COR-L47 (cell line): ENCODE results near the gene RBM42.

ENCODE experiments used
- DNase-seq: peaks from one replicate; lab custom pipeline; 2025; lab: John Stamatoyannopoulos, UW

The RBM42 gene

DNA sequence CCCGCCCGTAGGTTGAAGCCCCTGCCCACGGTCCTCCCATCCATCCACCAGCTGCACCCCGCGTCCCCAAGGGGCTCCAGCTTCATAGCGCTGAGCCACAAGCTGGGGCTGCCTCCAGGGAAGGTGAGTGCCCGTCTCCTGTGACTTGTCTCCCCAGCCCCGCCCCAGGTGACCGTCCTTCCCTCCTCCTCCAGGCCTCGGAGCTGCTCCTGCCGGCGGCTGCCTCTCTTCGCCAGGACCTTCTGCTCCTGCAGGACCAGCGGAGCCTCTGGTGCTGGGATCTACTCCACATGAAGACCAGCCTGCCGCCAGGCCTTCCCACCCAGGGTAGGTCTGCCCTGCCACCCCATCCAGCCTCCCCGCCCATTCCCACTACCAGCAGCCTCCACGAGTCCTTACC lies 8.8 kb upstream of the RBM42 start:
- no peak for DNase-seq

DNA sequence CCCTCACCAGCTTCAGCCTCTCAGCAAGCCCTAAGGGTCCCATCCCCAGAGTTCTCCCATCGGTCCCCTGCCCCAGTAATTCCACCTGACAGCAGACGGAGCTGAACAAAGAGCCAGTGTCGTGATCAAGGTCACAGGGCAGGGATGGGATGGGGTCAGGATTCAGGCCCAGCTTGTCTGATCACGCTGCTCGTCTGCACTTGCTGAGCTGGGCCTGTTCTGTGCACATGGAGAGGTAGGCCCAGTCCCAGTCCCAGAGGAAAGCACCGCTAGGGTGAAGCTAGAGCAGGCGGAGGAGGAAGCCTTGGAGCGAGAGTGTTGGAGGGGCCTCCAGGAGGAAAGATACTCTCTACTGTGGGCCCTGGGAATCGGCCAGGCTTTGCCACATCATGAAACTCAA lies 7.1 kb upstream of the RBM42 start:
- DNase-seq = no peak

DNA sequence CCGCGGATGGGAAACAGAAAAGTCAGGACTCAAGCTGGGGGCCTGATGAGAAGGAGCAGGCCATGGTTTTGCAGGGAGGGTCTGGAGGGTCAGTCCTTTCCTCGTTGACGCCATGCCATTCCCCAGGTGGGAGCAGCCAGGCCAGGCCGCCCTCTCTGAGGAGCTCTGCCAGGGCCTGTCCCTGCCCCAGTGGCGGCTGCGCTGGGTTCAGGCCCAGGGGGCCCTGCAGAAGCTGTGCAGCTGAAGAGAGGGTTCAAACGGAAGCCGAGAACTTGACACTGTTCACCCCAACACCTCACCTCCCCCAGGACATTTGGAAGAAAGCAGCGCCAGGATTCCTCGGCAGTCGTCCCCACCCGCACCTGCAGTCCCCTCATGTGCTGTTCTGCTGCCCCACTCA lies 6.1 kb upstream of the RBM42 start:
- DNase-seq = no peak

DNA sequence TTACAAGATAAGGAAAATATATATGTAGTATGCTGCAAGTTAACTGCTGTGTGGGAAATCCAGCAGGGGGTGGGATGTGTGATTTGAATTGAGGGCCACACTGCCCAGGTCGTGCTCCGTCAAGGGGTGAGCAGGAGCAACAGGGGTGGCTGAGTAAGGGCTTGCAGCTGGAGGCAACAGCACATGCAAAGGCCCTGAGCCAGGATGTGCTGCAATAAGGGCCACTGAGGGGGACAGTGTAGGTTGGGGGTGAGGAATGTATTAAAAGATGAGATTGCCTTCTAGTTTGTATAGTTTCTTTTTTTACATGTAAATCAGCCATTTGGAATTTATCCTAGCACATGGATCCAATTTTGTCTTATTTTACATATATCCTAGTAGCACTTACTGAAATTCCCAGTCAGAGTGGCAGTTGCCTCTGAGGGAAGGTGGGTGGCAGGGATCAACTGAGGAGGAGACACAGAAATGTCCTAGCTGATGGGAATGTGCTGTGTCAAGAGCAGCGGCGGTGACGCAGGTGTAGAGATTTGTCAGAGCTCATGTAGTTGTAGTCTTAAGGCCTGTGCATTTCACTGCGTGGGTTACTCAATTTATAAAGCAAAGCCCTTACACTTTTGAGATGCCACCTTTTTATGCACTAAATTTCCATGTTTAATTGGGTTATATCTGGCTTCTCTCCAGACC lies 5.4 kb upstream of the RBM42 start:
- no peak for DNase-seq

DNA sequence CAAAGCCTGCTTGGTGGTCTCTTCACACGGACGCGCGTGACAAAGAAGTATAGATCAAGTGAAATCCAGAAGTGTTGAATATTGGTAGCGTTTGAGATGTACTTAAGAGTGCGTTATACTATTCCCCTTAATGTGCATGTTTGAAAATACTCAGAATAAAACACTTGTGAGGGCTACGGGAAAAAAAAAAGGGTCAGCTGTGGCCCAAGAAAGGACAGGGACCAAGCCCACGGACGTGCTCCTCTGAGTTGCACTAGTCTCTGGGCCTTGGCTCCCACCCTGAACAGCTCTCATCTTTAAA lies 622 bp upstream of the RBM42 start:
- no peak for DNase-seq

DNA sequence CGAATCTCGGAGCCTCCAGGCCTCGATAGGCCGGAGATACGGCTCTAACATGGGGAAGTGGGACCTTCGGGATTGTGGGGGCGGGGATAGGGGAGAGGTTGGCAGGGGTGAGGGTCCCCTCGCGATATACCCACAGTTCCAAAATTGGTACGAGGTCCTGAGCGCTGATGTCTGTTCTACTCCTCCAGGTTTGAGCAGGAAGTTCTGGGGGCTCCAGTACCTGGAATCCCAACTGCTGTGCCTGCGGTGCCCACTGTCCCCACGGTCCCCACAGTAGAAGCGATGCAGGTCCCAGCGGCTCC lies 447 bp downstream of the RBM42 start:
- DNase-seq = no peak

DNA sequence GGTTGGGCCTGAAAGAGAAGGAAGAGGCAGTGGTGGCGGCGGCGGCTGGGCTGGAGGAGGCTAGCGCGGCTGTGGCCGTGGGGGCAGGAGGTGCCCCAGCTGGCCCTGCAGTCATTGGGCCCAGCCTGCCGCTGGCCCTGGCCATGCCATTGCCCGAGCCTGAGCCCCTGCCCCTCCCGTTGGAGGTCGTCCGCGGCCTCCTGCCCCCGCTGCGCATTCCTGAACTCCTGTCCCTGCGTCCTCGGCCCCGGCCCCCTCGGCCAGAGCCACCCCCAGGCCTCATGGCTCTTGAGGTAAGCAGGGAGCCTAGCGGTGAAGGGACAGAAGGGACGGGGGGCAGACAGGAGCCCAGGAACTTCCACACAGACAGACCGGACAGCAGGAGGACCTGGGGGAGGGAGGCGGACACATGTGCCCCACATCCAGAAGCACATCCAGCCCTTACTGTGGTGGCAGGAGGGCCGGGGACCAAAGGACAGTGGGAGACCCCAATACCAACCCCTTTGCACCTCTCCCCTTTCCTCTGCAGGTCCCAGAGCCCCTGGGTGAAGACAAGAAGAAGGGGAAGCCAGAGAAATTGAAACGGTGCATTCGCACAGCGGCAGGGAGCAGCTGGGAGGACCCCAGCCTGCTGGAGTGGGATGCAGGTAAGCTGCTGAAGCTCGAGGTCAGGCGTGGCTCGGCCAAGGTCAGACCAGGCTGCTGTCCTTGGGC lies 5.0 kb downstream of the RBM42 start:
- DNase-seq = no peak

DNA sequence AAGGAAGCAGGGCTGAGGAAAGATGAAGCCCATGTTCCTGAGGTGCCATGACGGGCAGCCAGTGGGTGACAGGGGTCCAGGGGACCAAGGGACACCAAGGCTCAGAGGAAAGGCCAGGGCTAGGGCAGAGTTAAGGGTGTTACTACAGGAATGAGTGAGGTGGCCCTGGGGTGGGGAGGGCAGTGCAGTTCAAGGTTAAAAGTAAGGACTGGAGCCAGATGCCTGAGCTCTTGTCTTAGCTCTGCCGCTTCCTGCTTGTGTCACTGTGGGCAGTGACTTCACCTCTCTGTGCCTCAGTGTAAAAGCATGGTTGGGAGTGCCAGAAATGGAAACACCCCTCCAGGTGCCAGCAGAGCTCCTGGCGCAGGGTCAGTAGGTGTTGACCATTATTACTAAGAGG lies 7.8 kb downstream of the RBM42 start:
- DNase-seq = no peak

DNA sequence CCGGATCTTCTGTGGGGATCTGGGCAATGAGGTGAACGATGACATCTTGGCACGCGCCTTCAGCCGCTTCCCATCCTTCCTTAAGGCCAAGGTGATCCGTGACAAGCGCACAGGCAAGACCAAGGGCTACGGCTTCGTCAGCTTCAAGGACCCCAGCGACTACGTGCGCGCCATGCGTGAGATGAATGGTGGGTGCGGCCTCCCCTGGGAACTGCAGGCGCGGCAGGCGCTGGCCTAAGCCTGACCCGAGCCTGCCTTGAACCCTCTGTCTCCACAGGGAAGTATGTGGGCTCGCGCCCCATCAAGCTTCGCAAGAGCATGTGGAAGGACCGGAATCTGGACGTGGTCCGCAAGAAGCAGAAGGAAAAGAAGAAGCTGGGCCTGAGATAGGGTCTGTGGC lies 8.3 kb downstream of the RBM42 start:
- no peak for DNase-seq

DNA sequence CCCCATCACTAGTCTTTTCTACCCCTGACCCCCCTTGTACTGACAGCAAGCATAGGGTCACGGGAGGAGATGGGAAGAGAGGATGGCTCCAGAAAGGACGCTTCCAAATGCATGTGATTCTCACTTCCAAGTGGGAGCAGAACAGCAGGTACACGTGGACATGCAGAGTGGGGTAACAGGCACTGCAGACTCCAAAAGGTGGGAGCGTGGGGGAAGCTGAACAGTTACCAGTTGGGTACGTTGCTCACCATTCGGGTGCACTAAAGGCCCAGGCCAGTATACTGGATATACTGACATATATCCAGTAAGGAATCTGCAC lies 10.4 kb downstream of the RBM42 start:
- DNase-seq = no peak

DNA sequence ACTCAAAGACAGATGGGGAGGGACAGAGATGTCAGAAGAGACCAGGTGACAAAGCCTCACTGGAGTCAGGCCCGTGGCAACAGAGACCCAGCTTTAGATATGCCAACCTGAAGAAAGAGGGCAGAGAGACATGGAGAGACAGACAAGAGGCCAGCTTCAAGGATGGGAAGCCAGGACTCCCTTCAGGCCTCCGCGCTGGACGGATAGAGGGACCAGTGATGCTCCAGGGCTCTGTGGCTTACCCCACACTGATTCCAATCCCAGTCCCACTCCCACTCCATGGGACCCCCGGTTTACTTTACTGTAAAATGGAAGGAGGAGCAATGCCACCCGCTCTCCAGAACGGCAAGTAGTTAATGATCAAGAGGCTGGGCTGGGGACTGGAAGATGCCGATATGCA lies 11.0 kb downstream of the RBM42 start:
- DNase-seq = no peak

DNA sequence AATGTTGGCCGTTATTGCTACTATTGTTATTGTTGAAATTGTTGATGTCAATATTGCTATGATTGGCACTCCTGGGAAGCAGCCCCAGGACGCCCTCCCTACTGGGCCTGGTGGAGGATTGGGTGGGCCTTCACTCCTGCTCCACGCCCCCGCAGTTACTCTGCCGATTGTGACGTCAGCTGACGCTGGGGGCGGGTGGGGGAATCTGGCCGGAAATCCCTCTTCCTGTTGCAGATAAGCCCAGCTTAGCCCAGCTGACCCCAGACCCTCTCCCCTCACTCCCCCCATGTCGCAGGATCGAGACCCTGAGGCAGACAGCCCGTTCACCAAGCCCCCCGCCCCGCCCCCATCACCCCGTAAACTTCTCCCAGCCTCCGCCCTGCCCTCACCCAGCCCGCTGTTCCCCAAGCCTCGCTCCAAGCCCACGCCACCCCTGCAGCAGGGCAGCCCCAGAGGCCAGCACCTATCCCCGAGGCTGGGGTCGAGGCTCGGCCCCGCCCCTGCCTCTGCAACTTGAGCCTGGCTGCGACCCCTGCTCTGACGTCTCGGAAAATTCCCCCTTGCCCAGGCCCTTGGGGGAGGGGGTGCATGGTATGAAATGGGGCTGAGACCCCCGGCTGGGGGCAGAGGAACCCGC lies 12.8 kb downstream of the RBM42 start, which contains the start of gene ETV2:
Gene ETV2 (plus strand): TSS at position 231 of the 637 bp plus-strand sequence. CDS start 716 bp downstream, outside the sequence.
- no peak for DNase-seq

DNA sequence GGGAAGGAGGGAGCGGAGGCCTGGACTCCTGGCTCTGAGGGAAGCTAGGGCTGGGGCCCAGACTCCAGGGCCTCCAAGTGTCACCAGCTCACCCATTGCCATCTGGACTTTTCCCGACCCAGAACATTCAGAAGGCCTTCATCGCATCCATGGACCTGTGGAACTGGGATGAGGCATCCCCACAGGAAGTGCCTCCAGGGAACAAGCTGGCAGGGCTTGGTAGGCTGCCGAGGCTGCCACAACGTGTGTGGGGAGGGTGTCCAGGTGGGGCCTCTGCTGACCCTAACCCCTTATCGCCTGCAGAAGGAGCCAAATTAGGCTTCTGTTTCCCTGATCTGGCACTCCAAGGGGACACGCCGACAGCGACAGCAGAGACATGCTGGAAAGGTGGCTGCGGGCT lies 13.5 kb downstream of the RBM42 start:
- no peak for DNase-seq

DNA sequence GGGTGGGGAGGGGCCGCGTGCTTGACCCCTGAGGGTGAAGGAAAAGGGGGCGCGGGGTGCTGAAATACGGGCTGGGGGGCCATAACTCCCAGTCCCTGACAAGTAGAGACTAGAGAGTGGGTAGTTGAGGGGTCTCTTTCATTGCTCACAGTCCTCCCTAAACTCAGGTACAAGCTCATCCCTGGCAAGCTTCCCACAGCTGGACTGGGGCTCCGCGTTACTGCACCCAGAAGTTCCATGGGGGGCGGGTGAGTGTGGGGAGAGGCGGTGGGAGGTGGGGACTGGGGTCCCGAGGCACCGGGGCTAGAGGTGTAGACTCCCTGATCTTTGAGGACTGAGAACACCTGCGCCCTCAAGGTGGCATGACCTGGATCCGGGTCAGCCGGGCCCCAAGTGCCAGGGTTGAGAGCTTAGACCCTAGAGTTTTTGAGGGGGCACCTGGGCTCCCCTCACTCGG lies 14.0 kb downstream of the RBM42 start:
- no peak for DNase-seq

DNA sequence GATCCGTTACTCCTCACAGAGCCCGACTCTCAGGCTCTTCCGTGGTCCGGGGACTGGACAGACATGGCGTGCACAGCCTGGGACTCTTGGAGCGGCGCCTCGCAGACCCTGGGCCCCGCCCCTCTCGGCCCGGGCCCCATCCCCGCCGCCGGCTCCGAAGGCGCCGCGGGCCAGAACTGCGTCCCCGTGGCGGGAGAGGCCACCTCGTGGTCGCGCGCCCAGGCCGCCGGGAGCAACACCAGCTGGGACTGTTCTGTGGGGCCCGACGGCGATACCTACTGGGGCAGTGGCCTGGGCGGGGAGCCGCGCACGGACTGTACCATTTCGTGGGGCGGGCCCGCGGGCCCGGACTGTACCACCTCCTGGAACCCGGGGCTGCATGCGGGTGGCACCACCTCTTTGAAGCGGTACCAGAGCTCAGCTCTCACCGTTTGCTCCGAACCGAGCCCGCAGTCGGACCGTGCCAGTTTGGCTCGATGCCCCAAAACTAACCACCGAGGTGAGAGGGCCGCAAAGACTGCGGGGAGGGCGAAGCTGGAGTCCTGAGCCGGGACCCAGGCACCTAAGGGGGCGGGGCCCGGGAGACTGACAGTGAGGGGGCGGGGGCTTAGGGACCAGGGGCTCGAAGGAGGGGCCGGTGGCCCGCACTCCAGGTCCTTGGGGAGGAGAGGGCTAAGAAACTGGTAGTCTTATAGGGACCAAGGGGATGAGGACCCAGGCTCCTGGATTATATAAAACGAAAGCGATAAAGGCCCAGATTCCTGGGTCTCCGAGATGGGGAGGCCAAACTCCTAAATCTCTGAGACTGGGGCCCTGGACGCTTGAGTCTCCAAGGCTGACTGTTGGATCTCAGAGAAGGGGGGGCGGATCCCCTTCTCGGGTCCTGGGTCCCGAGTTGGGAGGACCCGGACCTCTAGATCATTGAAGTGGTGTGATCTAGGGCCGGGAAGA lies 14.7 kb downstream of the RBM42 start:
- peak; percentile 67 for DNase-seq

DNA sequence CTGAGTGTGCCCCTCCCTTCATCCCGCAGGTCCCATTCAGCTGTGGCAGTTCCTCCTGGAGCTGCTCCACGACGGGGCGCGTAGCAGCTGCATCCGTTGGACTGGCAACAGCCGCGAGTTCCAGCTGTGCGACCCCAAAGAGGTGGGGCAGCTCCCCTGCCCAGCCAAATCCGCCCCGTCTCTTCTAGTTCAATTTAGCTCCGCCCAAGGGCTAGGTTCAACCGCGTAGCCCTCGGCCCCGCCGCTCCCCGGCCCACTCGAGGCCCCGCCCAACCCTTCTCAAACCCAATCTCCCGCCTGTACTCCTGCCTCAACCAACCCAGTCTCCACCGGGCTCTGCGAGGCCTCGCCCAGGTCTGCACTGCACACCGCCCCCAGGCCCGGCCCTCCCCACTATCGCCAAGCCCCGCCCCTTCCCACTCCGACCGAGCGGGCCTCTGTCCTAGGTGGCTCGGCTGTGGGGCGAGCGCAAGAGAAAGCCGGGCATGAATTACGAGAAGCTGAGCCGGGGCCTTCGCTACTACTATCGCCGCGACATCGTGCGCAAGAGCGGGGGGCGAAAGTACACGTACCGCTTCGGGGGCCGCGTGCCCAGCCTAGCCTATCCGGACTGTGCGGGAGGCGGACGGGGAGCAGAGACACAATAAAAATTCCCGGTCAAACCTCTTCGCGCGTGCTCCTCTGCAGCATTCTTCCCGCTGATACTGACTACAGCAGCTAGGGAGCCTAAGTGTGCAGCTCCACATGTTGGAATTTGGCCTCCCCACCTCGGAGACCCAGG lies 15.6 kb downstream of the RBM42 start:
- peak; percentile 88 for DNase-seq

DNA sequence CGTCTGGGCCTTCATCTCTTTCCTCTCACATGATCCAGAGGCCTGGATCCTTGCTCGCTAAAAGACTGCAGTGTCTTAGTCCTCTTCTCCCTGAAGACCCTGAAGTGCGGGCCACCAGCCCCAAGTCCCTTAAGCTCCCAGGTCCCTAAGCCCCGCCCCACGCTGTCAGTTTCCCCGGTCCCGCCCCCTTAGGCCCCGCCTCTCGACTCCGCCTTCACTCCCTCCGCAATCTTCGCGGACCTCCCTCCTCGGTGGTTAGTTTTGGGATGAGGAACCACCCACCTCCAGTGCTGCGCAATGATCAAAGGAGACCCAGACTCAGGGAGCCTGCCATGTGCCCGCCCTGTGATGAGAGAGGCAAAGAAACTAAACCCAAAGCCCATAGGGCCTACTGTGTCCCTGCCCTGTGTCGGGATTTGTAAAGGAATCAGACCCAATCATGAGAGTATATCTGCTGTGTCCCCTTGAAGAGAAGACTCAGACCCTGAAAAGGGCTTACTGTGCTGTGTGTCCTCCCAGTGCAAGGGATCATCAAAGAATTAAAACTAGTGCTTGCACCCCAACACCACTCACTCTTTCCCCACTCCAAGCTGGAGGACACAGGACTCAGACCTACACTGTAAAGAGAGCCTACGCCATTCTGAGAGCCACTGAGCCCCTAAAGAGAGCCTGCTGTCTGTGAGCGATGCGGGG lies 16.3 kb downstream of the RBM42 start:
- DNase-seq = no peak

DNA sequence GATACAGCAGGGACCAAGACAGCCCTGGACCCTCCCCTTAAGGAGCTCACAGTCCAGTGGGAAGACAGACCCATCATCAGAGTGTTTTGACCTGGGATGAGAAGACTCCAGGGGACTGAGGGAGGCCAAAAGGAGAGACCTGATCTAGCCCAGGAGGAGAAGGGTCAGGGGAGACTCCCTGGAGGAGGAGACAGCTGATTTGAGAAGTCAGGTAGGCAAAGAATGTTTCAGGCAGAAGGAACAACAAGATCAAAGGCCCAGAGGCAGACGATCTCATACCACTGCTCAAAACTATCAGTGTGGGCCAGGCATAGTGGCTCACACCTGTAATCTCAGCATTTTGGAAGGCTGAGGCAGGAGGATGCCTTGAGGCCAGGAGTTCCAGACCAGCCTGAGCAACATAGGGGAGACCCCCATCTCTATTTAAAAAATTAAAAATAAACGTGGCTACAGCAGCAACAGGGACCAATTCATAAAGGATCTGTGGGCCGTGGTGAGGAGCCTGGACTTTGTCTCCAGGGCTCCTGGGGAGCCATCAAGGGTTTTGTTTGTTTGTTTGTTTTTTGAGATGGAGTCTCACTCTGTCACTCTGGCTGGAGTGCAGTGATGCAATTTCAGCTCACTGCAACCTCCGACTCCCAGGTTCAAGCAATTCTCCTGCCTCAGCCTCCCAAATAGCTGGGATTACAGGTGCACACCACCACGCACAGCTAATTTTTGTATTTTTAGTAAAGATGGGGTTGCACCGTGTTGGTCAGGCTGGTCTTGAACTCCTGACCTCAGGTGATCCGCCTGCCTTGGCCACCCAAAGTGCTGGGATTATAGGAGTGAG lies 17.1 kb downstream of the RBM42 start:
- no peak for DNase-seq

DNA sequence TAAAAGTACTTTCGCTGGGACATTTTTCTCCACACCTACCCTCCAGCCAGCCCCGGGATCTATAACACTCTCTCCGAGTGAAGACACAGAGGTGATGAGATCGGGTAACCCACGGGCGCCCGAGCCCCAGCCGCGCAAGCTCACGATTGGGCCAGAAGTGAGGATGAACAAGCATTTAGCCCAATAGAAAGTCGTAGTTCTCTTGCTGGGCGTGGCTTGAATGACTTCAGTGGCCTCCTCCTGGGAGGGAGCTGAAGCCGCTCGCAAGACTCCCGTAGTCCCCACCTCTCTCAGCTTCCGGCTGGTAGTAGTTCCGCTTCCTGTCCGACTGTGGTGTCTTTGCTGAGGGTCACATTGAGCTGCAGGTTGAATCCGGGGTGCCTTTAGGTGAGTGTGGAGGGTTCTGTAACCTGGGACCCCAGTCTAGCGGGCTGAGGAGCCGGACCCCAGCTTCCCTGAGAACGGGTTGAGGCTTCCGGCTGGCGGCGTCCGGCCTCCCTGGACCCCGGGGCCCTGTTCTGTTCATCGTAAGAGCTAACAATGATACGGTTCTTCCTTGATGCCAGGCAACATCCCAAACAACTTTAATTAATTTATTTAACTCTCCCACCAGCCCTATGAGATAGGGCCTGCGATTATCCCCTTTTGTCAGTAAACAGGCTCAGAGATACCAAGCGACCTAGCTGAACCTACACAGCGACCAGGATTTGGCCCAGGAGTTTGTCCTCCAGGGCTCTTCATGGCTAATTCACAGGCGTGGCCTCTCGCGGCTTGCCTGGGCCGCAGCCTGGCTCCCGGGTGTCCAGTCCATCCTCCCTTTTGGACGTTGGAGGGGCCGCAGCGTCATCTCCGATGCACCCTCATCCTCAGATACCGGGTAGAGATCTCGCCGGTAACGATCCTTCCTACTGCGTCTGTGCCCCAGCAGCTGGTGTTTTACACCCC lies 19.5 kb downstream of the RBM42 start, which contains the start of gene COX6B1:
Gene COX6B1 (plus strand): TSS at position 307 of the 945 bp plus-strand sequence. CDS start 2,921 bp downstream, outside the sequence.
- DNase-seq = peak; percentile 97
